K562 (cell line): ENCODE results near the gene XPC. TPM values are rescaled to one million over a fixed set of nuclear protein-coding genes. Genes with fewer than 3 reads are reported as not detected.

Source experiments
- CCAR2 ChIP-seq: fragments of 200-400 bp; formaldehyde crosslinking; IDR thresholded peaks from 2 replicates; pipeline ENCODE4 v1.6.1; 2017; ENCODE audit warnings: mild to moderate bottlenecking, low read depth, low read length
- CEBPG ChIP-seq, 3 experiments: fragments of 200-800 bp in 1 of 3; sonication (Bioruptor generic) in 1 of 3; sonication (generic) in 1 of 3; formaldehyde crosslinking in 1 of 3; IDR thresholded peaks in 2 of 3; conservative IDR thresholded peaks in 1 of 3; 2 replicates each; pipeline versions ENCODE4 v1.6.1 to v1.8.0; 2016 to 2022; ENCODE audit warnings: missing compliant biosample characterization in 2 of 3, missing genetic modification characterization in 2 of 3, mild to moderate bottlenecking in 1 of 3, missing genetic modification reagents in 1 of 3
- CLOCK ChIP-seq: fragments of 250-450 bp; sonication (Bioruptor Pico); IDR thresholded peaks from 2 replicates; pipeline ENCODE4 v1.4.0; 2020; ENCODE audit warnings: mild to moderate bottlenecking, moderate library complexity, borderline replicate concordance
- E2F4 ChIP-seq: sonication (generic); formaldehyde crosslinking; IDR thresholded peaks from 2 replicates; pipeline ENCODE4 v1.8.0; 2022; ENCODE audit warnings: mild to moderate bottlenecking, low read depth, missing genetic modification reagents
- EP300 ChIP-seq: IDR thresholded peaks from 2 replicates; pipeline ENCODE4 v1.6.1; 2012; ENCODE audit warnings: low read length, improper control_type of control experiment
- FOXM1 ChIP-seq, 2 experiments: fragments of 450-650 bp in 1 of 2; sonication (generic) in 1 of 2; formaldehyde crosslinking in 1 of 2; IDR thresholded peaks; 2 replicates each; pipeline versions ENCODE4 v1.6.1 to v1.9.0; 2017 to 2022; ENCODE audit warnings: low read depth in 2 of 2, mild to moderate bottlenecking in 2 of 2, missing genetic modification reagents in 1 of 2, moderate library complexity in 1 of 2
- IFI16 ChIP-seq: fragments of 250-450 bp; sonication (Bioruptor Pico); IDR thresholded peaks from 2 replicates; pipeline ENCODE4 v2.1.2; 2022; ENCODE audit warnings: mild to moderate bottlenecking, inconsistent platforms
- MYNN ChIP-seq, 2 experiments: sonication (generic); formaldehyde crosslinking in 1 of 2; IDR thresholded peaks; 2 replicates each; pipeline versions ENCODE4 v1.5.0 to v1.6.1; 2016 to 2020; ENCODE audit warnings: antibody characterized with exemption in 1 of 2, missing genetic modification reagents in 1 of 2
- NCOR1 ChIP-seq: fragments of 450-650 bp; IDR thresholded peaks from 2 replicates; pipeline ENCODE4 v1.6.1; 2016; ENCODE audit warnings: mild to moderate bottlenecking, moderate library complexity
- PREB ChIP-seq: sonication (generic); formaldehyde crosslinking; IDR thresholded peaks from 2 replicates; pipeline ENCODE4 v1.8.1; 2023; ENCODE audit warnings: mild to moderate bottlenecking, missing genetic modification reagents
- RNF2 ChIP-seq: sonication (generic); IDR thresholded peaks from 2 replicates; pipeline ENCODE4 v1.6.1; 2016
- STAT5B ChIP-seq: fragments of 250-450 bp; sonication (Bioruptor Pico); IDR thresholded peaks from 2 replicates; pipeline ENCODE4 v1.8.0; 2021; ENCODE audit warnings: mild to moderate bottlenecking, inconsistent platforms
- TCF3 ChIP-seq: sonication (generic); formaldehyde crosslinking; IDR thresholded peaks from 2 replicates; pipeline ENCODE4 v1.4.0; 2020; ENCODE audit warnings: mild to moderate bottlenecking, missing genetic modification reagents
- ZBTB1 ChIP-seq: sonication (generic); formaldehyde crosslinking; IDR thresholded peaks from 2 replicates; pipeline ENCODE4 v1.8.1; 2023; ENCODE audit warnings: missing genetic modification reagents, low read depth, mild to moderate bottlenecking, borderline replicate concordance
- ZC3H11A ChIP-seq: IDR thresholded peaks from 2 replicates; pipeline ENCODE4 v1.6.1; 2012; ENCODE audit warnings: low read depth, low read length, improper control_type of control experiment
- ZFP91 ChIP-seq: sonication (generic); formaldehyde crosslinking; IDR thresholded peaks from 2 replicates; pipeline ENCODE4 v1.8.0; 2022; ENCODE audit warnings: mild to moderate bottlenecking, missing genetic modification reagents
- ZNF280A ChIP-seq: fragments of 450-650 bp; IDR thresholded peaks from 2 replicates; pipeline ENCODE4 v1.6.1; 2018; ENCODE audit warnings: mild to moderate bottlenecking, low read depth; ENCODE audit not compliant: partially characterized antibody
- polyA plus RNA-seq, 8 experiments: library from polyadenylated mRNA; depleted of rRNA in 4 of 8; stranded (reverse) in 5 of 8; unstranded in 3 of 8; fragments of >200 nt; fragmentation: Nextera tagmentation in 2 of 8; fragmentation: Illumina TruSeq in 1 of 8; extraction: Ambion mirVana in 2 of 8; extraction: Trizol in 1 of 8; gene quantifications; 2 replicates each; pipeline versions ENCODE4 v1.2.1 to v1.2.3, GENCODE V29; 2011 to 2014; ENCODE audit warnings: inconsistent platforms in 1 of 8, missing spikeins in 1 of 8
- total RNA-seq, 7 experiments: library from RNA; depleted of rRNA in 6 of 7; stranded (reverse); fragments of >200 nt in 6 of 7; fragmentation: Illumina TruSeq in 2 of 7; extraction: Trizol in 2 of 7; gene quantifications; 2 replicates each; pipeline versions ENCODE4 v1.2.1 to v1.2.3, GENCODE V29; 2011 to 2021; ENCODE audit warnings: low replicate concordance in 1 of 7

XPC gene
- total and polyA plus RNA-seq, 9 of the 15 experiments (the other 6 are each of a cell fraction or from before 2014, with no cell fraction given) = 3.8 to 54.7 (median 41.3) TPM

- no peak for TF ChIP-seq ZNF280A
- TF ChIP-seq PREB (CRISPR knock-in tag) = no peak
- no peak for TF ChIP-seq NCOR1
- TF ChIP-seq CLOCK = no peak
- TF ChIP-seq TCF3 (CRISPR knock-in tag) = no peak
- TF ChIP-seq RNF2 = no peak
- TF ChIP-seq FOXM1 (IDR thresholded peaks at IDR 0.05; ENCODE audit: low read depth) = no peak
- TF ChIP-seq FOXM1 (CRISPR knock-in tag; IDR thresholded peaks at IDR 0.05; ENCODE audit: low read depth) = no peak
- TF ChIP-seq ZC3H11A = no peak
- TF ChIP-seq MYNN (IDR thresholded peaks at IDR 0.05) = 0 out of 2 replicates have a peak, but pooled peaks have one; percentile 12
- TF ChIP-seq MYNN (CRISPR knock-in tag; IDR thresholded peaks at IDR 0.05) = no peak
- TF ChIP-seq ZFP91 (CRISPR knock-in tag) = no peak; the same call in 1 of the 2 replicates
- TF ChIP-seq E2F4 (CRISPR knock-in tag) = no peak
- no peak for TF ChIP-seq CEBPG (CRISPR knock-in tag; IDR thresholded peaks at IDR 0.05)
- no peak for TF ChIP-seq CEBPG (tag; conservative IDR thresholded peaks at IDR 0.05 in 1 of 2, IDR thresholded peaks at IDR 0.05 in 1 of 2)
- no peak for TF ChIP-seq EP300
- no peak for TF ChIP-seq IFI16 (CRISPR knock-in tag)
- TF ChIP-seq STAT5B (CRISPR knock-in tag) = no peak
- TF ChIP-seq ZBTB1 (CRISPR knock-in tag) = 0 out of 2 replicates have a peak, but pooled peaks have one; percentile 54
- no peak for TF ChIP-seq CCAR2
Measured at GRCh38 chr3:14124223-14124614, 54.2 kb downstream of the XPC start (continued).
